Stomach (tissue), 4 donors: ENCODE measurements around the gene MAGI1.

Experiments used
- CTCF ChIP-seq, 7 experiments: fragments of 450-650 bp in 4 of 7; fragments of 200-600 bp in 3 of 7; sonication (generic) in 3 of 7; IDR thresholded peaks; one replicate each; pipeline ENCODE4 v1.5.1; 2016 to 2019; ENCODE audit warnings: antibody characterized with exemption in 7 of 7, control low read depth in 2 of 7, mild to moderate bottlenecking in 1 of 7
- EP300 ChIP-seq: sonication (generic); formaldehyde crosslinking; IDR thresholded peaks from one replicate; pipeline ENCODE4 v1.6.1; 2017; ENCODE audit warnings: antibody characterized with exemption
- POLR2A ChIP-seq, 4 donors: fragments of 450-650 bp; IDR thresholded peaks; one replicate each; pipeline ENCODE4 v1.6.1; 2016; ENCODE audit warnings: antibody characterized with exemption in 4 of 4, control low read depth in 2 of 4, mild to moderate bottlenecking in 1 of 4, moderate library complexity in 1 of 4
- POLR2AphosphoS5 ChIP-seq, 3 donors: sonication (generic); formaldehyde crosslinking; IDR thresholded peaks; one replicate each; pipeline ENCODE4 v1.6.1; 2016; ENCODE audit warnings: antibody characterized with exemption in 3 of 3

GRCh38 chr3:65930648-65931047 is 108.1 kb downstream of the MAGI1 start:
- no peak for TF ChIP-seq CTCF (IDR thresholded peaks at IDR 0.05)
- TF ChIP-seq POLR2AphosphoS5 (IDR thresholded peaks at IDR 0.05) = no peak
- TF ChIP-seq POLR2A (IDR thresholded peaks at IDR 0.05) = no peak
- no peak for TF ChIP-seq EP300
